GM18502 (cell line): Measurements from ENCODE around the gene ADAM8.

Source experiments
- ATAC-seq: cut with Tn5 transposase; IDR thresholded peaks from one replicate; pipeline ENCODE4 v1.9.1; 2021; ENCODE audit warnings: mild to moderate bottlenecking; ENCODE audit not compliant: unreplicated experiment, poor library complexity

ADAM8 gene

GRCh38 chr10:133309100-133309719 is 32.5 kb upstream of the ADAM8 start:
- peak; percentile 78 for ATAC-seq

GRCh38 chr10:133308421-133309099 is 31.9 kb upstream of the ADAM8 start, which contains the start of the genes TUBGCP2 and ZNF511:
TSS of gene TUBGCP2 (minus strand) at chr10:133308872. CDS start at chr10:133302941, 5,931 bp downstream.
TSS of gene ZNF511 (plus strand) at chr10:133308914. CDS start at chr10:133308944, 30 bp downstream.
- peak; percentile 80 for ATAC-seq

GRCh38 chr10:133307776-133308420 is 31.2 kb upstream of the ADAM8 start:
- peak; percentile 44 for ATAC-seq

- ATAC-seq: no peak
Observed at GRCh38 chr10:133306941-133307379, 30.3 kb upstream of the ADAM8 start.

DNA sequence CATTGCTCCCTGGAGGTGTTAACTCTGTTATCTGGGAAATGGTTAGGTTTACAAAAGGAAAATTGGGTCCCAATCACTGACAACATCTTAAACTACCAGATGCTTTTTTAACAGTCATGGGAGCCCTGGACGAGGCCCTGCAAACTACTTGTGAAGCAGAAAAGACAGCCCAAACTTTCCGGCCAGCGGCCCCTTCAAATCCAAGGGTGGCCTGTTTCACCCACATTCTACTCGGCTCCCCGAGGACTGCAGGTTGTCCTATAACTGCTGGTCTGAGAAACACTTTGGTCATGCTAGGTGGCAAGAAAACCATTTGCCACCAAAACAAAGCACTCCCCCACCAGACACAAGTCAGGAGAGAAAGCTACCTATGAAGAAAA is 29.4 kb upstream of the ADAM8 start:
- ATAC-seq: no peak

GRCh38 chr10:133303206-133303605 is 26.5 kb upstream of the ADAM8 start:
- ATAC-seq: no peak

DNA sequence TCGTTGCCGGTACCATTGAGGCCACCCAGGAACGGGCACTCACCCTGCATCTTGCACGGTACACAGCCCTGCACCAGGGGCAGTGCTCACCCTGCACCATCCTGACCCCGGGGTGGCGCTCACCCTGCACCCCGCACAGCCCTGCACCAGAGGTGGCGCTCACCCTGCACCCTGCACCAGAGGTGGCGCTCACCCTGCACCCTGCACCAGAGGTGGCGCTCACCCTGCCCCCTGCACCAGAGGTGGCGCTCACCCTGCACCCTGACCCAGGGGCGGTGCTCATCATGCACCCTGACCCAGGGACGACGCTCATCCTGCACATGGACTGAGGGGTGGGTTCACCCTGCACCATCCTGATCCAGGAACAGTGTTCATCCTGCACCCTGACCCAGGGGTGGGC is 25.6 kb upstream of the ADAM8 start:
- ATAC-seq: no peak

DNA sequence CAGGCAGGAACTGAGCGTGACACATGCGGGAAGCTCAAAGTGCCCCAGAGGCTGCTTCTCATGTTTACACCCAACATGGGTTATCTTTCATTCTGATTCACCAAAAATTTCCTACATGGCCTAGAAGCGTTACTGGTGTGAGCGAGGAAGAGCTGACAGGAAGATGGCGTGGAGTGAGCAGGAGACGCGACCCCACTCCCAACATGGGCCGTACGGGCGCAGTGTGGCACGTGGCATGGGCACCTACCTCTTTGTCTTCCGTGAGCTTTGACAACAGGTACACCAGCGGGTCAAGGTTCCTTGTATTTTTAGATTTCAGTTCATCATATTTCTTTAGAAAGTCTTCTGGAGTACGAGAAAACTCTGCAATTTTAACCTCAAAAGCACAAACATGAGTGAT is 23.1 kb upstream of the ADAM8 start:
- no peak for ATAC-seq

GRCh38 chr10:133299224-133299623 is 22.6 kb upstream of the ADAM8 start:
- no peak for ATAC-seq

GRCh38 chr10:133298466-133298865 is 21.8 kb upstream of the ADAM8 start:
- ATAC-seq: no peak

DNA sequence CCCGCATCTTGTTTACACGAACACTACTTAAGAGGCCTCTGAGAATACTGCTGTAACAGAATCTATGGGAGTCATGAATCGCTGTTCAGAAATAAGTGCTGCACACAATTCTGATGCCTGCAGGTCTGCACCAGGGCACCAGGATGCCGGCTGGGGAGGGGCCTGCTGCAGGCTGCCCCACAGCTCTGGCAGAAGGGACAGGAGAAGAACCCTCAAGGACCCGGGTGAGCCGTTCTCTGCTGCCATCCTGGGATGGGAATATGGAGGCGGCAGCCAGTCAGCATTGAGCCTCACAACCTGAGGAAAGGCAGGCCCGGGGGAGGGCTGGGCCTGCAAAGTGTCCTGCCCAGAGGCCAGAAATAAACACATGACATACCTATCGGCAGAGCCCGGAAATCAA is 20.8 kb upstream of the ADAM8 start:
- no peak for ATAC-seq

- no peak for ATAC-seq
Observed at GRCh38 chr10:133295426-133296320, 19.0 kb upstream of the ADAM8 start.

- ATAC-seq: no peak
Observed at GRCh38 chr10:133294189-133294588, 17.5 kb upstream of the ADAM8 start.

DNA sequence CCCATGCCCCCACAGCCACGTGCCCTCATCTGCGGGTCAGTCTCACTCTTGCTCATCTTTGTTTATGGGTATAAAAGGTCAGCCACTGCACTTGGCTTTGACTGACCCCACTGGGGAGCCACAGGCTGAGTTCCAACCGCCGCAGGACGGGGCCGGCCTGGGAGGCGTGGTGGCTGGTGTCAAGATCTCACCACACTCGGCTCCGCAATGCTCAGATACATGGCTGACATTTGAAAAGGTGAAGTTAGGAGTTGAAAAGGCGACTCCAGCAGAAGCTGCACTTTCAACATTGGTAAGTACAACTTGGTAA is 17.1 kb upstream of the ADAM8 start:
- ATAC-seq: no peak

GRCh38 chr10:133292919-133293809 is 16.5 kb upstream of the ADAM8 start:
- no peak for ATAC-seq

DNA sequence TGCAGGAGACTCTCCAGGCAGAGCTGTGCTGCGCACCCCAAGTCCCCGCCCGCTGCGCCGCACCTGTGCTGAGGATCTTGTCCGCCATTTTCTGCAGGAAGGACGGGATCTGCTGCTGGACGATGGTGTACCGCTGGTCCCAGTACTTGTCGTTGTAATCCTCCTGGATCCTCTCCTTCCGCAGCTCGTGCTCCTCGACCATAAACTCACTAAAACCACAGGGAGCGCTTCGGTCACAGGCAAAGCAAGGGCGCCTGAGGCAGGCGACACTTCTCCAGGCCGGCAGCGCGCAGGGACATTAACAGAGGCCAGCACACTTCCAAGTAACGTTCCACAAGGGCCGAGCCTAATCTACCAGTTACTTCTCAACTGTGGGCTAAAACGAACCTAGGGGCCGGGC is 13.1 kb upstream of the ADAM8 start:
- ATAC-seq: no peak

- ATAC-seq: no peak
Observed at GRCh38 chr10:133287832-133288500, 11.3 kb upstream of the ADAM8 start.

DNA sequence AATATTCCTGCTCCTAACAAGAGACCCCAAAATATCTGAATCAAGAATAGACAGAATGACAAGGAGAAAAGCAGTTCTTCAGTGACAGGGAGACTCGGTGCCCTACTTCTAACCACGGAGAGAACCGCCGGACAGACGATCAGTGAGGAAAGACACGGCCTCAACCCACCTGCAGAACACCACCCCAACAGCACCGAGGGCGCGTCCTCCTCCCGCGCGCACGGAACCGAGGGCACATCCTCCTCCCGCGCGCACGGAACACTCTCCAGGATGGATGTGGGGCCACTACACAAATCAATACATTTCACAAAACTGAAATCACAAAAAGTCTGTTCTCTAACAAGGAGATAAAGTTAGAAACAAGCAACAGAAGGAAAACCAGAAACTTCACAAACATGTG is 9.7 kb upstream of the ADAM8 start:
- ATAC-seq: no peak

GRCh38 chr10:133285217-133285616 is 8.5 kb upstream of the ADAM8 start:
- no peak for ATAC-seq
